ENCODE data around the gene SEMA3D. TPM values are rescaled to one million over a fixed set of nuclear protein-coding genes. Genes with fewer than 3 reads are reported as not detected.

The SEMA3D gene
- total and polyA plus RNA-seq, 12 donors, result 0.80 to 9.3 (median 6.6) TPM

DNA sequence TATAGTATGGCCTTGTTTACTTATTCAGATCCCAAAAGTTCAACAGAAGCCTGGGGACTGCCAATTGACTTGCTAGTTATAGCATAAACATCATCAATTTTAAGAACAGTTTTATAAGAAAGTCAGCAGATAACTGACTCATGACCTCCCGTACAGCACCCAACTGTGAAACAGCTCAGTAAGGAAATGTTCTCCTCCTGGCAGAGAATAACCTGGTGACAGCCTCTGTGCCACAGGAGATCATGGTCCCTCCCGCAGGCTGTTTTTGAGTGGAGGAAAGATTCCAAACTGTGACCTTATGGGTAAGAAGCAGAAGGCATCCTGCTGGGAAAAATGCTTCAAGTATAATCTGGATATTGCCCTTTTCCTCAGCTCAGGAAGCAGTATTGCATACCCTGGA, 182.5 kb downstream of the SEMA3D start:
- 61 to 74% (median 66%) methylated on average over 2 of the region's 2 CpGs for WGBS, 4 donors
- TF ChIP-seq, protein P1, sequence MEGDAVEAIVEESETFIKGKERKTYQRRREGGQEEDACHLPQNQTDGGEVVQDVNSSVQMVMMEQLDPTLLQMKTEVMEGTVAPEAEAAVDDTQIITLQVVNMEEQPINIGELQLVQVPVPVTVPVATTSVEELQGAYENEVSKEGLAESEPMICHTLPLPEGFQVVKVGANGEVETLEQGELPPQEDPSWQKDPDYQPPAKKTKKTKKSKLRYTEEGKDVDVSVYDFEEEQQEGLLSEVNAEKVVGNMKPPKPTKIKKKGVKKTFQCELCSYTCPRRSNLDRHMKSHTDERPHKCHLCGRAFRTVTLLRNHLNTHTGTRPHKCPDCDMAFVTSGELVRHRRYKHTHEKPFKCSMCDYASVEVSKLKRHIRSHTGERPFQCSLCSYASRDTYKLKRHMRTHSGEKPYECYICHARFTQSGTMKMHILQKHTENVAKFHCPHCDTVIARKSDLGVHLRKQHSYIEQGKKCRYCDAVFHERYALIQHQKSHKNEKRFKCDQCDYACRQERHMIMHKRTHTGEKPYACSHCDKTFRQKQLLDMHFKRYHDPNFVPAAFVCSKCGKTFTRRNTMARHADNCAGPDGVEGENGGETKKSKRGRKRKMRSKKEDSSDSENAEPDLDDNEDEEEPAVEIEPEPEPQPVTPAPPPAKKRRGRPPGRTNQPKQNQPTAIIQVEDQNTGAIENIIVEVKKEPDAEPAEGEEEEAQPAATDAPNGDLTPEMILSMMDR (IDR thresholded peaks at IDR 0.05), result no peak
- no peak for TF ChIP-seq POLR2A (IDR thresholded peaks at IDR 0.05)
- Histone ChIP-seq H3K4me1 (replicated peaks in 1 of 2) (no peaks in the 10 kb centered on the region), H3K9me3 (replicated peaks in 1 of 3) (no peaks in the 10 kb centered on the region), H3K4me3 (no peak overlapping the region), H3K27me3 (no peaks in the 10 kb centered on the region), H3K27ac (no peak overlapping the region), H3K36me3 (replicated peaks in 1 of 2) (no peaks in the 10 kb centered on the region)
- intact Hi-C loops (cut with DNase I), result no loop called here
- DNase-seq, result no peak

DNA sequence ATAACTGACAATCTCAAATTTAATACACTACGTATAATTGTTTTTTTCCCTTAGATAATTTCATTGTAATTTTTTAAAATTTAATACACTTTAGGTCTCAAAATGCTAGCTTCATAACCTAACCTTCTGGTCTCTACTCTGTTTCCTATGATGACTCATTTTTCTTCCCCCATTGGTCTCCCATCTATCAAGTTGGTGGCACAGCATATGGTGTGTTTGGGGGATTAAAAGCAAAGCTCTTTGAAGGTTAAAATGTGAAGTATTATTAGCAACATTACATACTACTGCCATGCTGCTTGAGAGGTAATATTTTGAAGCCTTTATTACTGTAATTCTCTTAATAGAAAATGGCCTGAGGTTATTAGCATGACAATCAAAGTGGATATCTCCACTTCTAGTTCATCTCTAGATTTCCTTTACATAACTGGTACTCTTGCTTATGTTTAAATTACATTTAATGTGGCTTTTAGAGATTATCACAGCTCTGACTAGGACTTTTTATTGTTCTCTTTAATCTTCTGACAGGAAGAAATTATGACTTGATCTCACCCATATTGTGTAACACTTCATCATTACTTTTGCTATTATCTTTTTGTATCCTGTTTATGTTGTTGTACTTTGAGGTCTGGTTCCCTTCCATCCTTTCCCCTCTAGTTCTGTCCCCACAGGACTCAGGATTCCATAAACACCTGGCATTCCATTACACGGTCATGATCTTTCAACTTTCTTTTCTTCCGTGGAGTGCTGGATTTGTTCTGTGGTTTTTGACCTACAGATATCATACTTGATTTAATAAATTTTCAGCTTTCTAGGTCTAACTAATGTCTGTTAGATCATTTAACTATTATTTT, 185.1 kb downstream of the SEMA3D start:
- no peaks in the 10 kb centered on the region for H3K27me3 ChIP-seq
- 75 to 86% (median 85%) methylated on average over 3 of the region's 3 CpGs for WGBS, 4 donors
- no peak overlapping the region for H3K4me3 ChIP-seq
- no peaks in the 10 kb centered on the region for H3K4me1 ChIP-seq (replicated peaks in 1 of 2)
- intact Hi-C loops (cut with DNase I), result no loop called here
- H3K9me3 ChIP-seq (replicated peaks in 1 of 3), result no peaks in the 10 kb centered on the region
- no peak for DNase-seq
- H3K27ac ChIP-seq, result no peak overlapping the region
- no peaks in the 10 kb centered on the region for H3K36me3 ChIP-seq (replicated peaks in 1 of 2)
- no peak for TF ChIP-seq POLR2A (IDR thresholded peaks at IDR 0.05)
- TF ChIP-seq, protein P1 (IDR thresholded peaks at IDR 0.05), result no peak

DNA sequence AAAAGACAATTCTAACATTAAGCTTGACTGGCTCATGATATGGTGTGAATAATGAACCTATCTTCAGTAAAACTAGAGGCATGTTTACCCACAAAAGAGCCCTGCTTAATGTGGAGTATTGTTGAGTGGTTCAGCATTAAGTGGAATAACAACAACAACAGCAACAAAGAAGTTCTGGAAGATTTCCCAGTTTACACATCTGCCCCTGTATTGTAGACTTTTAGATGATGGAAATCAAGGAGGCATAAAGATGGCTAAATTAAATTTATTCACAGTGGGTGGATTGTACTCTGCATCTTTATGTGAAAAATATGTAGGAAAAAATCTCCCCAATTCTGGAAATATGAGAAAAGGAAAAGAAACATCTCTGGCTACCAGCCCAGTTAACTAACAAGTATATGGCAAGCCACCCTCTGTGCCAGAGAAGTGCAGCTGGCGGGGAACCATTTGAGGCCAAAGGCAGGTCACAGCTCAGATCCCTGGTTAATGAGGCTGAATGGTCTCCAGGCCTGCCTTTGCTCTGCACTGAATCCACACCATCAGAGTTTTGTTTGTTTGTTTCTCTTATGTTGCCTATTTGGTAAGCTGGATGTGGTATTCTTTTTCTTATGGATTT, 186.0 kb downstream of the SEMA3D start:
- TF ChIP-seq POLR2A (IDR thresholded peaks at IDR 0.05), result no peak
- TF ChIP-seq, protein P1 (IDR thresholded peaks at IDR 0.05), result no peak

DNA sequence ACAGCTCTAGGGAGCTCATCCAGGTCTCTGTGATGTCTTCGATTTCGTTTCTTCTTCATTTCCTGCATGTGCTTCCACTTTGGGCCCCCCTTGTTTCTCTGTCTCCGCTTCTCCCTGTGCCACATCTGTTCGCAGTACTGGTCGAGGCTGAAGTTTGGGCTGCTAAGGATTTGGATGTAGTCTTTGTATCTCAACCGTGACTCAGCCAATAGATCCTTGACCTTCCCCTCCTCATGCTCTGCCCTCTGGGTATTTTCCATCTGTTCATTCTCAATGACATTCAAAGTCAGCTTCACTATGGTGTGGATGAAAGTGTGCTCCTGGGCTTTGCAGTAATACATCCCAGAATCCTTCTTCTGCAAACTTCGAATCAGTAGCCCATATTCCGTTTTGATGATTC, 187.4 kb downstream of the SEMA3D start:
- Histone ChIP-seq H3K36me3 (replicated peaks in 1 of 2) (no peaks in the 10 kb centered on the region), H3K27ac (no peak overlapping the region), H3K4me3 (no peak overlapping the region), H3K4me1 (replicated peaks in 1 of 2) (no peaks in the 10 kb centered on the region), H3K9me3 (replicated peaks in 1 of 3) (no peaks in the 10 kb centered on the region), H3K27me3 (peaks cover 4% of the 10 kb centered on the region)
- no peak for DNase-seq
- TF ChIP-seq POLR2A (IDR thresholded peaks at IDR 0.05), result no peak
- TF ChIP-seq, protein P1 (IDR thresholded peaks at IDR 0.05), result no peak
- 76 to 91% (median 81%) methylated on average over 8 of the region's 8 CpGs for WGBS, 4 donors
- intact Hi-C loops (cut with DNase I), result no loop called here

More for the DNA sequence above, 186.0 kb downstream of the SEMA3D start:
- Histone ChIP-seq H3K4me3 (no peak overlapping the region), H3K9me3 (replicated peaks in 1 of 3) (no peaks in the 10 kb centered on the region), H3K27me3 (no peaks in the 10 kb centered on the region), H3K4me1 (replicated peaks in 1 of 2) (no peaks in the 10 kb centered on the region), H3K27ac (no peak overlapping the region), H3K36me3 (replicated peaks in 1 of 2) (no peaks in the 10 kb centered on the region)
- no peak for DNase-seq
- WGBS, 4 donors, result 93 to 100% (median 99%) methylated on average over 1 of the region's 1 CpG
- intact Hi-C loops (cut with DNase I), result no loop called here
